GM23338 (cell line): Measurements from ENCODE around the gene C3AR1. TPM values are rescaled to one million over a fixed set of nuclear protein-coding genes. Genes with fewer than 3 reads are reported as not detected.

Source experiments
- ATAC-seq: fragments of 200-7000 bp; cut with Tn5 transposase; 3 replicates; pipeline ENCODE4 v1.9.1; 2020
- DNase-seq: peaks from one replicate; pipeline ENCODE4 v3.0.0-alpha.2; 2015; ENCODE audit warnings: low spot score
- H2AFZ ChIP-seq: fragments of 200-600 bp; sonication (generic); 2 replicates; pipeline ENCODE4 v1.8.0; 2016; ENCODE audit warnings: antibody characterized with exemption, mild to moderate bottlenecking, moderate library complexity
- H3F3A ChIP-seq: fragments of 200-600 bp; sonication (generic); replicated peaks from 2 replicates; pipeline ENCODE4 v1.8.0; 2017; ENCODE audit warnings: antibody characterized with exemption, mixed run types, low read depth
- H3K27ac ChIP-seq: fragments of 200-600 bp; sonication (generic); 2 replicates; pipeline ENCODE4 v1.6.1; 2016; ENCODE audit warnings: low read depth
- H3K27me3 ChIP-seq: fragments of 200-600 bp; sonication (generic); 2 replicates; pipeline ENCODE4 v1.8.0; 2016; ENCODE audit warnings: mild to moderate bottlenecking, mixed run types, moderate library complexity; ENCODE audit not compliant: insufficient read depth
- H3K36me3 ChIP-seq: fragments of 200-600 bp; sonication (generic); 2 replicates; pipeline ENCODE4 v1.8.0; 2016; ENCODE audit warnings: mild to moderate bottlenecking; ENCODE audit not compliant: insufficient read depth
- H3K4me1 ChIP-seq: fragments of 200-600 bp; sonication (generic); 2 replicates; pipeline ENCODE4 v1.8.0; 2016; ENCODE audit warnings: mild to moderate bottlenecking, moderate library complexity; ENCODE audit not compliant: insufficient read depth
- H3K4me2 ChIP-seq: fragments of 200-600 bp; sonication (generic); 2 replicates; pipeline ENCODE4 v1.7.1; 2017; ENCODE audit warnings: mixed run types
- H3K4me3 ChIP-seq: fragments of 200-600 bp; sonication (generic); 2 replicates; pipeline ENCODE4 v1.6.1; 2016; ENCODE audit warnings: mixed run types
- H3K79me2 ChIP-seq: fragments of 200-600 bp; sonication (generic); replicated peaks from 2 replicates; pipeline ENCODE4 v1.8.0; 2017; ENCODE audit warnings: mild to moderate bottlenecking; ENCODE audit not compliant: insufficient read depth
- H3K9me2 ChIP-seq: fragments of 200-600 bp; sonication (generic); 2 replicates; pipeline ENCODE4 v1.8.0; 2017; ENCODE audit not compliant: insufficient read depth
- H4K20me1 ChIP-seq: fragments of 200-600 bp; sonication (generic); replicated peaks from 2 replicates; pipeline ENCODE4 v1.8.0; 2017; ENCODE audit warnings: mild to moderate bottlenecking; ENCODE audit not compliant: insufficient read depth
- H3K27ac Mint-ChIP-seq: 2 replicates; pipeline ENCODE4 v1.8.0; 2020; ENCODE audit warnings: inconsistent platforms, mild to moderate bottlenecking, moderate library complexity, mixed read lengths
- H3K27me3 Mint-ChIP-seq: 3 replicates; pipeline ENCODE4 v1.8.0; 2022; ENCODE audit warnings: low read depth, mild to moderate bottlenecking, moderate library complexity, mixed read lengths, inconsistent platforms; ENCODE audit not compliant: insufficient read depth, poor library complexity
- H3K36me3 Mint-ChIP-seq: 3 replicates; pipeline ENCODE4 v1.8.0; 2021; ENCODE audit warnings: low read depth, mild to moderate bottlenecking, inconsistent platforms, moderate library complexity, mixed read lengths
- H3K4me1 Mint-ChIP-seq: 3 replicates; pipeline ENCODE4 v1.8.0; 2020; ENCODE audit warnings: mild to moderate bottlenecking, inconsistent platforms, mixed read lengths
- H3K4me3 Mint-ChIP-seq: 3 replicates; pipeline ENCODE4 v1.8.0; 2021; ENCODE audit warnings: moderate library complexity, mild to moderate bottlenecking, inconsistent platforms, mixed read lengths
- H3K9me3 Mint-ChIP-seq: 3 replicates; pipeline ENCODE4 v1.8.0; 2020; ENCODE audit warnings: moderate library complexity, mild to moderate bottlenecking, inconsistent platforms, mixed read lengths
- CREB1 ChIP-seq: fragments of 250-450 bp; sonication (Bioruptor Pico); IDR thresholded peaks from 2 replicates; pipeline ENCODE4 v1.5.0; 2020; ENCODE audit warnings: low read depth, mild to moderate bottlenecking, moderate library complexity
- EZH2 ChIP-seq: fragments of 200-600 bp; sonication (generic); IDR thresholded peaks from one replicate; pipeline ENCODE4 v1.8.0; 2017; ENCODE audit warnings: antibody characterized with exemption, mild to moderate bottlenecking, low read depth; ENCODE audit not compliant: unreplicated experiment
- NANOG ChIP-seq: IDR thresholded peaks from 2 replicates; pipeline ENCODE4 v1.6.1; 2016; ENCODE audit warnings: antibody characterized with exemption, borderline replicate concordance
- POLR2AphosphoS5 ChIP-seq: IDR thresholded peaks from 2 replicates; pipeline ENCODE4 v1.6.1; 2016; ENCODE audit warnings: antibody characterized with exemption, low read depth
- STAT1 ChIP-seq: IDR thresholded peaks from one replicate; pipeline ENCODE4 v1.6.1; 2016; ENCODE audit warnings: antibody characterized with exemption; ENCODE audit not compliant: unreplicated experiment
- ZNF114 ChIP-seq: fragments of 250-450 bp; sonication (Bioruptor Pico); IDR thresholded peaks from 2 replicates; pipeline ENCODE4 v1.5.0; 2020; ENCODE audit warnings: mild to moderate bottlenecking, moderate library complexity
- ZNF331 ChIP-seq: fragments of 250-450 bp; sonication (Bioruptor Pico); IDR thresholded peaks from 2 replicates; pipeline ENCODE4 v1.5.0; 2020; ENCODE audit warnings: low read depth, mild to moderate bottlenecking, moderate library complexity
- polyA plus RNA-seq: library from polyadenylated mRNA; unstranded; fragments of >200 nt; fragmentation: Nextera tagmentation; extraction: Ambion mirVana; gene quantifications from 2 replicates; pipeline ENCODE4 v1.2.1, GENCODE V29; 2016
- total RNA-seq: library from RNA; depleted of rRNA; stranded (reverse); fragments of >200 nt; shearing (Covaris generic); gene quantifications from 2 replicates; pipeline ENCODE4 v1.2.3, GENCODE V29; 2014
- TF ChIP-seq, protein P1 (sequence below): IDR thresholded peaks from 2 replicates; pipeline ENCODE4 v1.6.1; 2016; ENCODE audit warnings: antibody characterized with exemption
- TF ChIP-seq, protein P2 (sequence below), 2 experiments: fragments of 200-600 bp in 1 of 2; sonication (generic) in 1 of 2; conservative IDR thresholded peaks; 2 replicates each; pipeline versions ENCODE4 v1.5.1 to v1.6.1; 2016 to 2017; ENCODE audit warnings: antibody characterized with exemption in 2 of 2, low read depth in 2 of 2, mild to moderate bottlenecking in 2 of 2, moderate library complexity in 1 of 2
- TF ChIP-seq, protein P3 (sequence below): IDR thresholded peaks from one replicate; pipeline ENCODE4 v1.6.1; 2018; ENCODE audit warnings: antibody characterized with exemption; ENCODE audit not compliant: unreplicated experiment
- TF ChIP-seq, protein P4 (sequence below): fragments of 250-450 bp; sonication (Bioruptor Pico); IDR thresholded peaks from 2 replicates; pipeline ENCODE4 v1.5.0; 2020; ENCODE audit warnings: mild to moderate bottlenecking, moderate library complexity

The C3AR1 gene
- total and polyA plus RNA-seq, 2 experiments from 2014 or later = not detected

DNA sequence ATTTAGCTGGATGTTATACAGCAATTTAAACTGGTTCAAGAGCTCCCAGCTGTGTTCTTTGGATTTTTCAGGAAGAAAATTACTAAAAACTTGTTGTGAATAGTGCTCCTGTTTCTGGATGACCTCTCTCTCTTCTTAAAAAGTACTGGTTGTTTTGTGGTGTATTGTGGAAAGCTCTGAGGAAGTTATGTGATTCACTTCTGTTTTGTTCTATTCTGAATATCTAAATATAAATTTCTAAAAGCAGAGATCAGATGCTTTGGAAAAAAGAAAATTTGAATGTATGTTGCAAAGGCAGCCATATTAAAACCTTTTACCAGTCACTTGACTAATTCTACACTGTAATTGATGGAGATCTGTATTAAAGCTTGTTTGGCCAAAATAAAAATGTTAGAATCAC, 3.4 kb upstream of the C3AR1 start (continued):
- TF ChIP-seq, protein P1, sequence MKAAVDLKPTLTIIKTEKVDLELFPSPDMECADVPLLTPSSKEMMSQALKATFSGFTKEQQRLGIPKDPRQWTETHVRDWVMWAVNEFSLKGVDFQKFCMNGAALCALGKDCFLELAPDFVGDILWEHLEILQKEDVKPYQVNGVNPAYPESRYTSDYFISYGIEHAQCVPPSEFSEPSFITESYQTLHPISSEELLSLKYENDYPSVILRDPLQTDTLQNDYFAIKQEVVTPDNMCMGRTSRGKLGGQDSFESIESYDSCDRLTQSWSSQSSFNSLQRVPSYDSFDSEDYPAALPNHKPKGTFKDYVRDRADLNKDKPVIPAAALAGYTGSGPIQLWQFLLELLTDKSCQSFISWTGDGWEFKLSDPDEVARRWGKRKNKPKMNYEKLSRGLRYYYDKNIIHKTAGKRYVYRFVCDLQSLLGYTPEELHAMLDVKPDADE = no peak
- TF ChIP-seq ZNF114 (no peak), EZH2 (no peak), POLR2AphosphoS5 (no peak), NANOG (no peak), ZNF331 (no peak), STAT1 (no peak)
- TF ChIP-seq, protein P2, sequence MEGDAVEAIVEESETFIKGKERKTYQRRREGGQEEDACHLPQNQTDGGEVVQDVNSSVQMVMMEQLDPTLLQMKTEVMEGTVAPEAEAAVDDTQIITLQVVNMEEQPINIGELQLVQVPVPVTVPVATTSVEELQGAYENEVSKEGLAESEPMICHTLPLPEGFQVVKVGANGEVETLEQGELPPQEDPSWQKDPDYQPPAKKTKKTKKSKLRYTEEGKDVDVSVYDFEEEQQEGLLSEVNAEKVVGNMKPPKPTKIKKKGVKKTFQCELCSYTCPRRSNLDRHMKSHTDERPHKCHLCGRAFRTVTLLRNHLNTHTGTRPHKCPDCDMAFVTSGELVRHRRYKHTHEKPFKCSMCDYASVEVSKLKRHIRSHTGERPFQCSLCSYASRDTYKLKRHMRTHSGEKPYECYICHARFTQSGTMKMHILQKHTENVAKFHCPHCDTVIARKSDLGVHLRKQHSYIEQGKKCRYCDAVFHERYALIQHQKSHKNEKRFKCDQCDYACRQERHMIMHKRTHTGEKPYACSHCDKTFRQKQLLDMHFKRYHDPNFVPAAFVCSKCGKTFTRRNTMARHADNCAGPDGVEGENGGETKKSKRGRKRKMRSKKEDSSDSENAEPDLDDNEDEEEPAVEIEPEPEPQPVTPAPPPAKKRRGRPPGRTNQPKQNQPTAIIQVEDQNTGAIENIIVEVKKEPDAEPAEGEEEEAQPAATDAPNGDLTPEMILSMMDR (conservative IDR thresholded peaks at IDR 0.05; ENCODE audit: low read depth in 2 of 2) = no peak
- TF ChIP-seq, protein P3, sequence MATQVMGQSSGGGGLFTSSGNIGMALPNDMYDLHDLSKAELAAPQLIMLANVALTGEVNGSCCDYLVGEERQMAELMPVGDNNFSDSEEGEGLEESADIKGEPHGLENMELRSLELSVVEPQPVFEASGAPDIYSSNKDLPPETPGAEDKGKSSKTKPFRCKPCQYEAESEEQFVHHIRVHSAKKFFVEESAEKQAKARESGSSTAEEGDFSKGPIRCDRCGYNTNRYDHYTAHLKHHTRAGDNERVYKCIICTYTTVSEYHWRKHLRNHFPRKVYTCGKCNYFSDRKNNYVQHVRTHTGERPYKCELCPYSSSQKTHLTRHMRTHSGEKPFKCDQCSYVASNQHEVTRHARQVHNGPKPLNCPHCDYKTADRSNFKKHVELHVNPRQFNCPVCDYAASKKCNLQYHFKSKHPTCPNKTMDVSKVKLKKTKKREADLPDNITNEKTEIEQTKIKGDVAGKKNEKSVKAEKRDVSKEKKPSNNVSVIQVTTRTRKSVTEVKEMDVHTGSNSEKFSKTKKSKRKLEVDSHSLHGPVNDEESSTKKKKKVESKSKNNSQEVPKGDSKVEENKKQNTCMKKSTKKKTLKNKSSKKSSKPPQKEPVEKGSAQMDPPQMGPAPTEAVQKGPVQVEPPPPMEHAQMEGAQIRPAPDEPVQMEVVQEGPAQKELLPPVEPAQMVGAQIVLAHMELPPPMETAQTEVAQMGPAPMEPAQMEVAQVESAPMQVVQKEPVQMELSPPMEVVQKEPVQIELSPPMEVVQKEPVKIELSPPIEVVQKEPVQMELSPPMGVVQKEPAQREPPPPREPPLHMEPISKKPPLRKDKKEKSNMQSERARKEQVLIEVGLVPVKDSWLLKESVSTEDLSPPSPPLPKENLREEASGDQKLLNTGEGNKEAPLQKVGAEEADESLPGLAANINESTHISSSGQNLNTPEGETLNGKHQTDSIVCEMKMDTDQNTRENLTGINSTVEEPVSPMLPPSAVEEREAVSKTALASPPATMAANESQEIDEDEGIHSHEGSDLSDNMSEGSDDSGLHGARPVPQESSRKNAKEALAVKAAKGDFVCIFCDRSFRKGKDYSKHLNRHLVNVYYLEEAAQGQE = no peak

DNA sequence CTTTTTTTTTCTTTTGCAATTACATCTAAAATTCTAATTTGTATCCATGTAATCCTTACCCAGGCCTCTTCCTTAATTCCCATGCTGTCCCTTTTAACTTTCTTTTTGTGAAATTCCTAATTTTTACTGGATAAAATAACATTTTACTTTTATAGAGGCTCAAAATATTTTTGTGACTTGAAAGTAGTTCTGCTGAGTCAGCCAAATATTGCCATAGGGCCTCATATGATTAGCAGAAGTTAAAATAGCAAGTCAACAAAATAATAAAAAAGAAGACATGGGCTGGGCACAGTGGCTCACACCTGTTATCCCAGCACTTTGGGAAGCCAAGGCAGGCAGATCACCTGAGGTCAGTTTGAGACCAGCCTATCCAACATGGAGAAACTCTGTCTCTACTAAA, 2.0 kb downstream of the C3AR1 start:
- no peak overlapping the region for H3K4me3 ChIP-seq
- H3K9me3 Mint-ChIP-seq = no peaks in the 10 kb centered on the region
- H3K27ac Mint-ChIP-seq = no peak overlapping the region
- no peaks in the 10 kb centered on the region for H3K9me2 ChIP-seq
- no peak overlapping the region for H3K4me3 Mint-ChIP-seq
- no peaks in the 10 kb centered on the region for H3K36me3 Mint-ChIP-seq
- no peaks in the 10 kb centered on the region for H3K79me2 ChIP-seq
- no peaks in the 10 kb centered on the region for H3K27me3 Mint-ChIP-seq
- H4K20me1 ChIP-seq = no peaks in the 10 kb centered on the region
- H3K36me3 ChIP-seq = no peaks in the 10 kb centered on the region
- no peak for DNase-seq
- H3F3A ChIP-seq = no peaks in the 10 kb centered on the region; the same call in 1 of the 2 replicates
- H3K27ac ChIP-seq = no peak overlapping the region
- no peaks in the 10 kb centered on the region for H3K4me1 Mint-ChIP-seq
- no peak overlapping the region for H3K4me2 ChIP-seq
- no peaks in the 10 kb centered on the region for H3K4me1 ChIP-seq
- no peak for ATAC-seq
- H3K27me3 ChIP-seq = no peaks in the 10 kb centered on the region
- H2AFZ ChIP-seq = no peak overlapping the region
- no peak for TF ChIP-seq ZNF331
- TF ChIP-seq, protein P4, sequence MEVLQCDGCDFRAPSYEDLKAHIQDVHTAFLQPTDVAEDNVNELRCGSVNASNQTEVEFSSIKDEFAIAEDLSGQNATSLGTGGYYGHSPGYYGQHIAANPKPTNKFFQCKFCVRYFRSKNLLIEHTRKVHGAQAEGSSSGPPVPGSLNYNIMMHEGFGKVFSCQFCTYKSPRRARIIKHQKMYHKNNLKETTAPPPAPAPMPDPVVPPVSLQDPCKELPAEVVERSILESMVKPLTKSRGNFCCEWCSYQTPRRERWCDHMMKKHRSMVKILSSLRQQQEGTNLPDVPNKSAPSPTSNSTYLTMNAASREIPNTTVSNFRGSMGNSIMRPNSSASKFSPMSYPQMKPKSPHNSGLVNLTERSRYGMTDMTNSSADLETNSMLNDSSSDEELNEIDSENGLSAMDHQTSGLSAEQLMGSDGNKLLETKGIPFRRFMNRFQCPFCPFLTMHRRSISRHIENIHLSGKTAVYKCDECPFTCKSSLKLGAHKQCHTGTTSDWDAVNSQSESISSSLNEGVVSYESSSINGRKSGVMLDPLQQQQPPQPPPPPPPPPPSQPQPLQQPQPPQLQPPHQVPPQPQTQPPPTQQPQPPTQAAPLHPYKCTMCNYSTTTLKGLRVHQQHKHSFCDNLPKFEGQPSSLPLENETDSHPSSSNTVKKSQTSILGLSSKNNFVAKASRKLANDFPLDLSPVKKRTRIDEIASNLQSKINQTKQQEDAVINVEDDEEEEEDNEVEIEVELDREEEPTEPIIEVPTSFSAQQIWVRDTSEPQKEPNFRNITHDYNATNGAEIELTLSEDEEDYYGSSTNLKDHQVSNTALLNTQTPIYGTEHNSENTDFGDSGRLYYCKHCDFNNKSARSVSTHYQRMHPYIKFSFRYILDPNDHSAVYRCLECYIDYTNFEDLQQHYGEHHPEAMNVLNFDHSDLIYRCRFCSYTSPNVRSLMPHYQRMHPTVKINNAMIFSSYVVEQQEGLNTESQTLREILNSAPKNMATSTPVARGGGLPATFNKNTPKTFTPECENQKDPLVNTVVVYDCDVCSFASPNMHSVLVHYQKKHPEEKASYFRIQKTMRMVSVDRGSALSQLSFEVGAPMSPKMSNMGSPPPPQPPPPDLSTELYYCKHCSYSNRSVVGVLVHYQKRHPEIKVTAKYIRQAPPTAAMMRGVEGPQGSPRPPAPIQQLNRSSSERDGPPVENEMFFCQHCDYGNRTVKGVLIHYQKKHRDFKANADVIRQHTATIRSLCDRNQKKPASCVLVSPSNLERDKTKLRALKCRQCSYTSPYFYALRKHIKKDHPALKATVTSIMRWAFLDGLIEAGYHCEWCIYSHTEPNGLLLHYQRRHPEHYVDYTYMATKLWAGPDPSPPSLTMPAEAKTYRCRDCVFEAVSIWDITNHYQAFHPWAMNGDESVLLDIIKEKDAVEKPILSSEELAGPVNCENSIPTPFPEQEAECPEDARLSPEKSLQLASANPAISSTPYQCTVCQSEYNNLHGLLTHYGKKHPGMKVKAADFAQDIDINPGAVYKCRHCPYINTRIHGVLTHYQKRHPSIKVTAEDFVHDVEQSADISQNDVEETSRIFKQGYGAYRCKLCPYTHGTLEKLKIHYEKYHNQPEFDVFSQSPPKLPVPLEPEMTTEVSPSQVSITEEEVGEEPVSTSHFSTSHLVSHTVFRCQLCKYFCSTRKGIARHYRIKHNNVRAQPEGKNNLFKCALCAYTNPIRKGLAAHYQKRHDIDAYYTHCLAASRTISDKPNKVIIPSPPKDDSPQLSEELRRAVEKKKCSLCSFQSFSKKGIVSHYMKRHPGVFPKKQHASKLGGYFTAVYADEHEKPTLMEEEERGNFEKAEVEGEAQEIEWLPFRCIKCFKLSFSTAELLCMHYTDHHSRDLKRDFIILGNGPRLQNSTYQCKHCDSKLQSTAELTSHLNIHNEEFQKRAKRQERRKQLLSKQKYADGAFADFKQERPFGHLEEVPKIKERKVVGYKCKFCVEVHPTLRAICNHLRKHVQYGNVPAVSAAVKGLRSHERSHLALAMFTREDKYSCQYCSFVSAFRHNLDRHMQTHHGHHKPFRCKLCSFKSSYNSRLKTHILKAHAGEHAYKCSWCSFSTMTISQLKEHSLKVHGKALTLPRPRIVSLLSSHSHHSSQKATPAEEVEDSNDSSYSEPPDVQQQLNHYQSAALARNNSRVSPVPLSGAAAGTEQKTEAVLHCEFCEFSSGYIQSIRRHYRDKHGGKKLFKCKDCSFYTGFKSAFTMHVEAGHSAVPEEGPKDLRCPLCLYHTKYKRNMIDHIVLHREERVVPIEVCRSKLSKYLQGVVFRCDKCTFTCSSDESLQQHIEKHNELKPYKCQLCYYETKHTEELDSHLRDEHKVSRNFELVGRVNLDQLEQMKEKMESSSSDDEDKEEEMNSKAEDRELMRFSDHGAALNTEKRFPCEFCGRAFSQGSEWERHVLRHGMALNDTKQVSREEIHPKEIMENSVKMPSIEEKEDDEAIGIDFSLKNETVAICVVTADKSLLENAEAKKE (CRISPR knock-in tag) = no peak
- no peak for TF ChIP-seq EZH2
- TF ChIP-seq POLR2AphosphoS5 = no peak
- TF ChIP-seq CREB1 = no peak
- TF ChIP-seq NANOG = no peak
